ENCODE results near the gene ARHGEF10L.
A peak's percentile ranks its signal among the peaks of the same experiment; 100 is the strongest.

The ARHGEF10L gene

DNA sequence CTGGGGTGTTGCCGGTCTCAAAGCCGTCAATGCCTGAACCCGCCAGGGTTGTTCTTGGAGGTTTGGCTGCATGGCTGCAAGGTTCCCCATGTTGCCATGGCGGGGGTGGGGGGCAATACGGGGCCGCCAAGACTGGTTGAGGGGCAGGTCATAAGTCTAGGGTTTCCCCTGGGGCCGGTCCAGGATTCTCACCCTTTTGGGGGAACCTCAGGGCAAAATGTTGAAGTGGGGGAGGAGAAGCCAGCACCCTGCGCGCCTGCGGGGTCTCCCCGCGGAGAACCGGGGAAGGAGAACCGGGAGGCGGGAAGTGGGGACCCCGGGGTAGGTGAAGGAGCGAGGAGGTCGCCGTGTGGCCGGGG lies 401 bp upstream of the ARHGEF10L start:
- H3K4me3 ChIP-seq (ENCODE audit: low read depth, low read length), result peak overlapping the region; percentile 36
- H3K27ac ChIP-seq (ENCODE audit: extremely low read depth, low read depth, low read length), result peak overlapping the region; percentile 87
- POLR2A ChIA-PET, result interaction anchor here (0.6 kb wide), 3 partner anchors 16 to 99 kb away, joined by 3 to 4 read pairs (median 3); no protein-coding TSS in a partner anchor
- peaks cover 9% of the 10 kb centered on the region for H3K4me1 ChIP-seq (ENCODE audit: control insufficient read depth, insufficient read depth, low read length)
- TF ChIP-seq, protein P1, sequence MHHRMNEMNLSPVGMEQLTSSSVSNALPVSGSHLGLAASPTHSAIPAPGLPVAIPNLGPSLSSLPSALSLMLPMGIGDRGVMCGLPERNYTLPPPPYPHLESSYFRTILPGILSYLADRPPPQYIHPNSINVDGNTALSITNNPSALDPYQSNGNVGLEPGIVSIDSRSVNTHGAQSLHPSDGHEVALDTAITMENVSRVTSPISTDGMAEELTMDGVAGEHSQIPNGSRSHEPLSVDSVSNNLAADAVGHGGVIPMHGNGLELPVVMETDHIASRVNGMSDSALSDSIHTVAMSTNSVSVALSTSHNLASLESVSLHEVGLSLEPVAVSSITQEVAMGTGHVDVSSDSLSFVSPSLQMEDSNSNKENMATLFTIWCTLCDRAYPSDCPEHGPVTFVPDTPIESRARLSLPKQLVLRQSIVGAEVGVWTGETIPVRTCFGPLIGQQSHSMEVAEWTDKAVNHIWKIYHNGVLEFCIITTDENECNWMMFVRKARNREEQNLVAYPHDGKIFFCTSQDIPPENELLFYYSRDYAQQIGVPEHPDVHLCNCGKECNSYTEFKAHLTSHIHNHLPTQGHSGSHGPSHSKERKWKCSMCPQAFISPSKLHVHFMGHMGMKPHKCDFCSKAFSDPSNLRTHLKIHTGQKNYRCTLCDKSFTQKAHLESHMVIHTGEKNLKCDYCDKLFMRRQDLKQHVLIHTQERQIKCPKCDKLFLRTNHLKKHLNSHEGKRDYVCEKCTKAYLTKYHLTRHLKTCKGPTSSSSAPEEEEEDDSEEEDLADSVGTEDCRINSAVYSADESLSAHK (tag by site-specific recombination; IDR thresholded peaks at IDR 0.05), result no peak
- TF ChIP-seq, protein P2, sequence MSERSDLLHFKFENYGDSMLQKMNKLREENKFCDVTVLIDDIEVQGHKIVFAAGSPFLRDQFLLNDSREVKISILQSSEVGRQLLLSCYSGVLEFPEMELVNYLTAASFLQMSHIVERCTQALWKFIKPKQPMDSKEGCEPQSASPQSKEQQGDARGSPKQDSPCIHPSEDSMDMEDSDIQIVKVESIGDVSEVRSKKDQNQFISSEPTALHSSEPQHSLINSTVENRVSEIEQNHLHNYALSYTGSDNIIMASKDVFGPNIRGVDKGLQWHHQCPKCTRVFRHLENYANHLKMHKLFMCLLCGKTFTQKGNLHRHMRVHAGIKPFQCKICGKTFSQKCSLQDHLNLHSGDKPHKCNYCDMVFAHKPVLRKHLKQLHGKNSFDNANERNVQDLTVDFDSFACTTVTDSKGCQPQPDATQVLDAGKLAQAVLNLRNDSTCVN (tag by site-specific recombination; optimal IDR thresholded peaks at IDR 0.05), result peak; percentile 11
- TF ChIP-seq ZNF707 (tag by site-specific recombination; IDR thresholded peaks at IDR 0.05), result no peak
- peak; percentile 44 for TF ChIP-seq GLIS2 (tag by site-specific recombination; IDR thresholded peaks at IDR 0.05)
- no peak for TF ChIP-seq HOXD13 (CRISPR knock-in tag; IDR thresholded peaks at IDR 0.05; ENCODE audit: borderline replicate concordance)
- TF ChIP-seq, protein P3, sequence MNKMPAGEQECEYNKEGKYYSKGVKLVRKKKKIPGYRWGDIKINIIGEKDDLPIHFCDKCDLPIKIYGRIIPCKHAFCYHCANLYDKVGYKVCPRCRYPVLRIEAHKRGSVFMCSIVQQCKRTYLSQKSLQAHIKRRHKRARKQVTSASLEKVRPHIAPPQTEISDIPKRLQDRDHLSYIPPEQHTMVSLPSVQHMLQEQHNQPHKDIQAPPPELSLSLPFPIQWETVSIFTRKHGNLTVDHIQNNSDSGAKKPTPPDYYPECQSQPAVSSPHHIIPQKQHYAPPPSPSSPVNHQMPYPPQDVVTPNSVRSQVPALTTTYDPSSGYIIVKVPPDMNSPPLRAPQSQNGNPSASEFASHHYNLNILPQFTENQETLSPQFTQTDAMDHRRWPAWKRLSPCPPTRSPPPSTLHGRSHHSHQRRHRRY (tag by site-specific recombination; IDR thresholded peaks at IDR 0.05), result no peak
- no peak for TF ChIP-seq ZNF558 (tag by site-specific recombination; IDR thresholded peaks at IDR 0.05)
- TF ChIP-seq, protein P4, sequence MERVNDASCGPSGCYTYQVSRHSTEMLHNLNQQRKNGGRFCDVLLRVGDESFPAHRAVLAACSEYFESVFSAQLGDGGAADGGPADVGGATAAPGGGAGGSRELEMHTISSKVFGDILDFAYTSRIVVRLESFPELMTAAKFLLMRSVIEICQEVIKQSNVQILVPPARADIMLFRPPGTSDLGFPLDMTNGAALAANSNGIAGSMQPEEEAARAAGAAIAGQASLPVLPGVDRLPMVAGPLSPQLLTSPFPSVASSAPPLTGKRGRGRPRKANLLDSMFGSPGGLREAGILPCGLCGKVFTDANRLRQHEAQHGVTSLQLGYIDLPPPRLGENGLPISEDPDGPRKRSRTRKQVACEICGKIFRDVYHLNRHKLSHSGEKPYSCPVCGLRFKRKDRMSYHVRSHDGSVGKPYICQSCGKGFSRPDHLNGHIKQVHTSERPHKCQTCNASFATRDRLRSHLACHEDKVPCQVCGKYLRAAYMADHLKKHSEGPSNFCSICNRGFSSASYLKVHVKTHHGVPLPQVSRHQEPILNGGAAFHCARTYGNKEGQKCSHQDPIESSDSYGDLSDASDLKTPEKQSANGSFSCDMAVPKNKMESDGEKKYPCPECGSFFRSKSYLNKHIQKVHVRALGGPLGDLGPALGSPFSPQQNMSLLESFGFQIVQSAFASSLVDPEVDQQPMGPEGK (tag by site-specific recombination; IDR thresholded peaks at IDR 0.05), result peak; percentile 27
- CTCF ChIA-PET, result interaction anchor here (1.2 to 3.1 kb wide), 2 partner anchors 38 to 67 kb away, joined by 3 to 18 read pairs; no protein-coding TSS in a partner anchor
- H3K9me3 ChIP-seq (ENCODE audit: control insufficient read depth, insufficient read depth, low read depth, low read length), result no peaks in the 10 kb centered on the region
- no peaks in the 10 kb centered on the region for H3K36me3 ChIP-seq (ENCODE audit: control insufficient read depth in 2 of 2, insufficient read depth in 1 of 2, low read length in 2 of 2)

DNA sequence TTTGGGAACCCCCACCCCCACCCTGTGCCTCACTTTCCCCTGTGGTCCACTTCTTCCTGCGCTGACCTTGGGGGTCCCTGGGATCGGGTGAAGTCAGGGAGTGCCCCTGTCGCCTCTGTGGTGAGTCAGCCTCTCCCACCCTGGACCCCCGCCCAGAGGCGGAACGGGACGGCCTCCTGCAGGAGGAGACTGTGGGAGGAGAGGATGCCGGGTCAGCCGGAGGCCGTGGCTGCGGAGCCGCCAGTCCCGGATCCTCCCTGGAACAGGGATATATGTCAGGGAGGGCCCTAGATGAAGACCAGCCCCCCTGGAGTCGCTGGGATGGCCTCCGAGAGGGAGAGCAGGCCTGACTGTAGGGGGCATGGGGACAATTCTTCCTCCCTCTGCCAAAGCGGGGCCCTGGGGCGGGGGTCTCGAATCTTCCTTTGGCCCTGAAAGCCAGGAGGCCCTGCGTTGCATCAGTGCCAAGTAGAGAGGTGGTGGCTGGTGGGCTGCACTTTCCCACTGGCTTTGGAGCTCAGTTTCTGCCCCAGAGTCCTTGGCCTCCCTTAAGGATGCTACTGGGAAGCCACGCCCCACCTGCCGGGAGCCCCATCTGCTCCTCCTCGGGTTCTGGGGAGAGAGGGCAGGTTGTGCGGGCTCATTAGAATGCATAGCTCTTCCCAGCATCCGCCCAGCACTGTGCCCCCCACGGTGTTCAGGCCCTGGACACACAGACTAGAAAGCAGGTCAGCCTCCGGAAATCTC lies 930 bp downstream of the ARHGEF10L start:
- Histone ChIP-seq H3K27ac (ENCODE audit: extremely low read depth, low read depth, low read length) (peak overlapping the region; percentile 87), H3K4me1 (ENCODE audit: control insufficient read depth, insufficient read depth, low read length) (peaks cover 9% of the 10 kb centered on the region), H3K4me3 (ENCODE audit: low read depth, low read length) (peak overlapping the region; percentile 69), H3K9me3 (ENCODE audit: control insufficient read depth, insufficient read depth, low read depth, low read length) (no peaks in the 10 kb centered on the region), H3K36me3 (ENCODE audit: control insufficient read depth in 2 of 2, insufficient read depth in 1 of 2, low read length in 2 of 2) (no peaks in the 10 kb centered on the region)
- ChIA-PET POLR2A (interaction anchor here (0.7 to 2.3 kb wide), 4 partner anchors 11 to 47 kb away, joined by 3 to 13 read pairs (median 5); no protein-coding TSS in a partner anchor), CTCF (interaction anchor here (0.5 to 1.9 kb wide), 8 partner anchors 9 to 819 kb away, joined by 3 to 8 read pairs (median 4); no protein-coding TSS in a partner anchor)
- TF ChIP-seq ZNF670 (tag by site-specific recombination; IDR thresholded peaks at IDR 0.05; ENCODE audit: low read depth), result no peak
- no peak for TF ChIP-seq ZNF23 (tag by site-specific recombination; IDR thresholded peaks at IDR 0.05; ENCODE audit: borderline replicate concordance)
- peak; percentile 55 for TF ChIP-seq KLF1 (tag by site-specific recombination; IDR thresholded peaks at IDR 0.05)
- no peak for TF ChIP-seq ZNF473 (tag by site-specific recombination; IDR thresholded peaks at IDR 0.05)
- TF ChIP-seq ZNF600 (tag by site-specific recombination; IDR thresholded peaks at IDR 0.05), result 0 out of 2 replicates have a peak, but pooled peaks have one; percentile 16
- TF ChIP-seq, protein P5, sequence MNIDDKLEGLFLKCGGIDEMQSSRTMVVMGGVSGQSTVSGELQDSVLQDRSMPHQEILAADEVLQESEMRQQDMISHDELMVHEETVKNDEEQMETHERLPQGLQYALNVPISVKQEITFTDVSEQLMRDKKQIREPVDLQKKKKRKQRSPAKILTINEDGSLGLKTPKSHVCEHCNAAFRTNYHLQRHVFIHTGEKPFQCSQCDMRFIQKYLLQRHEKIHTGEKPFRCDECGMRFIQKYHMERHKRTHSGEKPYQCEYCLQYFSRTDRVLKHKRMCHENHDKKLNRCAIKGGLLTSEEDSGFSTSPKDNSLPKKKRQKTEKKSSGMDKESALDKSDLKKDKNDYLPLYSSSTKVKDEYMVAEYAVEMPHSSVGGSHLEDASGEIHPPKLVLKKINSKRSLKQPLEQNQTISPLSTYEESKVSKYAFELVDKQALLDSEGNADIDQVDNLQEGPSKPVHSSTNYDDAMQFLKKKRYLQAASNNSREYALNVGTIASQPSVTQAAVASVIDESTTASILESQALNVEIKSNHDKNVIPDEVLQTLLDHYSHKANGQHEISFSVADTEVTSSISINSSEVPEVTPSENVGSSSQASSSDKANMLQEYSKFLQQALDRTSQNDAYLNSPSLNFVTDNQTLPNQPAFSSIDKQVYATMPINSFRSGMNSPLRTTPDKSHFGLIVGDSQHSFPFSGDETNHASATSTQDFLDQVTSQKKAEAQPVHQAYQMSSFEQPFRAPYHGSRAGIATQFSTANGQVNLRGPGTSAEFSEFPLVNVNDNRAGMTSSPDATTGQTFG (tag by site-specific recombination; IDR thresholded peaks at IDR 0.05; ENCODE audit: borderline replicate concordance), result no peak
- TF ChIP-seq, protein P6, sequence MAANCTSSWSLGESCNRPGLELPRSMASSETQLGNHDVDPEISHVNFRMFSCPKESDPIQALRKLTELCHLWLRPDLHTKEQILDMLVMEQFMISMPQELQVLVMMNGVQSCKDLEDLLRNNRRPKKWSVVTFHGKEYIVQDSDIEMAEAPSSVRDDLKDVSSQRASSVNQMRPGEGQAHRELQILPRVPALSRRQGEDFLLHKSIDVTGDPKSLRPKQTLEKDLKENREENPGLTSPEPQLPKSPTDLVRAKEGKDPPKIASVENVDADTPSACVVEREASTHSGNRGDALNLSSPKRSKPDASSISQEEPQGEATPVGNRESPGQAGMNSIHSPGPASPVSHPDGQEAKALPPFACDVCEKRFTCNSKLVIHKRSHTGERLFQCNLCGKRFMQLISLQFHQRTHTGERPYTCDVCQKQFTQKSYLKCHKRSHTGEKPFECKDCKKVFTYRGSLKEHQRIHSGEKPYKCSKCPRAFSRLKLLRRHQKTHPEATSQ (tag by site-specific recombination; IDR thresholded peaks at IDR 0.05), result no peak
- peak; percentile 91 for TF ChIP-seq SP3 (tag by site-specific recombination; IDR thresholded peaks at IDR 0.05)
- TF ChIP-seq WT1 (tag by site-specific recombination; IDR thresholded peaks at IDR 0.05), result peak; percentile 37; the same call in 1 of the 2 replicates
- TF ChIP-seq ZBTB20 (tag by site-specific recombination; IDR thresholded peaks at IDR 0.05), result peak; percentile 81
- peak; percentile 75 for TF ChIP-seq SP2 (tag by site-specific recombination; IDR thresholded peaks at IDR 0.05)
- no peak for TF ChIP-seq ZNF274 (IDR thresholded peaks at IDR 0.05; ENCODE audit: low read length)
- TF ChIP-seq ZNF274 (tag by site-specific recombination; IDR thresholded peaks at IDR 0.05; ENCODE audit: borderline replicate concordance), result no peak
- TF ChIP-seq ZNF335 (tag by site-specific recombination; conservative IDR thresholded peaks at IDR 0.05), result peak; percentile 53; the same call in 1 of the 2 replicates
- no peak for TF ChIP-seq GLI4 (tag by site-specific recombination; IDR thresholded peaks at IDR 0.05)
- TF ChIP-seq GLIS2 (tag by site-specific recombination; IDR thresholded peaks at IDR 0.05), result peak; percentile 90
